VCaP (cell line): ENCODE results near the gene GLB1L.
"Not testable (repeated sequence)": the region's sequence is repeated elsewhere in the genome, so short reads cannot be mapped to it uniquely, and the experiment has no call there.

Experiments used
- H3K27ac ChIP-seq: fragments of 450-650 bp; 2 replicates; pipeline ENCODE4 v1.5.1; 2017
- TF ChIP-seq, protein P1 (sequence below): fragments of 450-650 bp; conservative IDR thresholded peaks from 2 replicates; pipeline ENCODE4 v1.5.1; 2017; ENCODE audit warnings: mild to moderate bottlenecking, moderate library complexity

GLB1L gene

DNA sequence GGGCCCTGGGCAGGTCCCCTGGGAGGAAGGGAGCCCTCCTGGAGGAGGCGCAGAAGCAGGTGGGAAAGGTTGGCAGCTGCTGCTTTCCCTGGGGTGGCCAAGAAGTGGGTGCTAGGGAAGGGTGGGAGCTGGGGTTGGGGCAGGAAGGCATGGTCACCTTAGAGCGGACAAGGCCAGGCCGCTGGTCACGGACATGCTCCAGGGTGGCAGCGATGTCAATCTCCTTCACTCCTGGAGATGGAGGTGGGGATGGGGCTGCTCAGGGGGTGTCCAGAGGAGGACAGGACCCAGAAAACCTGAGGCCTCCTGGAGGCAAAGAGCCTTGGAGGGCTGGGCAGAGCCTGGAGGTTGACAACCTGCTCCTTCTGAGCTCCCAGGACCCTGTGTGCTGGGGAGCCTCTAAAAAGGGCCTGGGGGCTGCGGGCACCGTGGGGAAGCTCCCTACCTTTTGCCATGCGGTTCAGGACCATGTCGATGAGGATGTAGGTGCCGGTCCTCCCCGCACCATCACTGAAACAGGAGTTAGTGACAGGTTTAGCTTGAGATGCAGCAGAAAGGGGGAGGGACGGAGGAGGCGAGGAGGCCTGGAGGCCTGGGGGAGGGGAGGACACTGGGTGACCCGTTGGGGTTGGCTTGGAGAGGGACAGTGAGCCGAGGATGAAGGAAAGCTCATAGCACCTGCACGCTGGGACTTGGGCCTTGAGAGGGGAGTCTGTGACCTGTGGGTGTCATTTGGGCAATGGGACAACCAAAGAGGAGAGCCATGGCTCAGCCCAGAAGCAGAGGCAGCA is 45.3 kb upstream of the GLB1L start:
- TF ChIP-seq, protein P1, sequence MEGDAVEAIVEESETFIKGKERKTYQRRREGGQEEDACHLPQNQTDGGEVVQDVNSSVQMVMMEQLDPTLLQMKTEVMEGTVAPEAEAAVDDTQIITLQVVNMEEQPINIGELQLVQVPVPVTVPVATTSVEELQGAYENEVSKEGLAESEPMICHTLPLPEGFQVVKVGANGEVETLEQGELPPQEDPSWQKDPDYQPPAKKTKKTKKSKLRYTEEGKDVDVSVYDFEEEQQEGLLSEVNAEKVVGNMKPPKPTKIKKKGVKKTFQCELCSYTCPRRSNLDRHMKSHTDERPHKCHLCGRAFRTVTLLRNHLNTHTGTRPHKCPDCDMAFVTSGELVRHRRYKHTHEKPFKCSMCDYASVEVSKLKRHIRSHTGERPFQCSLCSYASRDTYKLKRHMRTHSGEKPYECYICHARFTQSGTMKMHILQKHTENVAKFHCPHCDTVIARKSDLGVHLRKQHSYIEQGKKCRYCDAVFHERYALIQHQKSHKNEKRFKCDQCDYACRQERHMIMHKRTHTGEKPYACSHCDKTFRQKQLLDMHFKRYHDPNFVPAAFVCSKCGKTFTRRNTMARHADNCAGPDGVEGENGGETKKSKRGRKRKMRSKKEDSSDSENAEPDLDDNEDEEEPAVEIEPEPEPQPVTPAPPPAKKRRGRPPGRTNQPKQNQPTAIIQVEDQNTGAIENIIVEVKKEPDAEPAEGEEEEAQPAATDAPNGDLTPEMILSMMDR: no peak
- no peak overlapping the region for H3K27ac ChIP-seq

- no peak overlapping the region for H3K27ac ChIP-seq
- TF ChIP-seq, protein P1: no peak
Measured at GRCh38 chr2:219289537-219290361, 44.5 kb upstream of the GLB1L start.

GRCh38 chr2:219289195-219289536 is 43.9 kb upstream of the GLB1L start:
- H3K27ac ChIP-seq: no peak overlapping the region
- TF ChIP-seq, protein P1: no peak

DNA sequence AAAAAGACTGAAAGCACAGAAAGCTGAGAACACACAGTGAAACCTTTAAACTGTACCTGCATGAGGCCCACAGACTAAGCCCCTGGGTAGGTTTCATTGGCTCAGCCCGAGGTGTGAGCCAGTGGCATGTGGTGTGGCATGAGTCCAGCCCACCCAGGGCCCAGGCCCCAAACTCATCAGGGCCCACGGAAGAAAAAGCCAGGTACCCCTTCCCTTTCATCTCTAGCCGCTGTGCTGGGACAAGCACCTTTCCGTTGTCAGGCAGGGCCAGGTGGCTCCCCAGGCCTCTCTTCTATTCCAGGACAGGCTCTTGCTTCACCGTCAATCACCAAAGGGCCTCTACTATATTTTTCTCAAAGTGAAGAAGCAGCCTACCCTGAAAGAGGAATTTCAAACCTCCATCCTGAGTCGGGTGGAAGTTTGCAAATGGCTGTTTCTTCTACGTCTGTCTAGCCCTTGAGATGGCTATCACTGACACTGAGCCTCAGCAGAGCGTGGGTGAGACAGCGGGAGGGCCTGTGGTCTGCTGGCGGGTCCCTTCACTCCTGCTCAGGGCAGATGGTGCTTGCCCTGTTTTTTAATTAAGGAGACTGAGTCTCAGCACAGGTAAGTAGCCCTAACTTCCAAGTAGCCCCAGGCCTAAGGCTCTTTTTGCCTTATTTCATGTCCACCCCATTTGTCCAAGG is 42.5 kb upstream of the GLB1L start:
- H3K27ac ChIP-seq: no peak overlapping the region
- TF ChIP-seq, protein P1: no peak

DNA sequence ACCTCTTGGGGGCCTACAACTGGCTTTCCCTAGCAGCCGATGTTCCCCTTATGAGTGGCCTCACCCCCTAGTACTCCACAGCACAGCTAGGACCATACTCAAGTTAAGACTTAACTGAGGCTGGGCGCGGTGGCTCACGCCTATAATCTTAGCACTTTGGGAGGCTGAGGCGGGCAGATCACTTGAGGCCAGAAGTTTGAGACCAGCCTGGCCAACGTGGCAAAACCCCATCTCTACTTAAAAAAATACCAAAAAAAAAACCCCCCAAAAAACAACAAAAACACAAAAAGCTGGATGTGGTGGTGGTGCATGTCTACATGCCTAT is 41.8 kb upstream of the GLB1L start:
- not testable (repeated sequence) for H3K27ac ChIP-seq

GRCh38 chr2:219286436-219287115 is 41.3 kb upstream of the GLB1L start:
- TF ChIP-seq, protein P1: no peak
- H3K27ac ChIP-seq: no peak overlapping the region

GRCh38 chr2:219285894-219286425 is 40.7 kb upstream of the GLB1L start:
- no peak overlapping the region for H3K27ac ChIP-seq
- TF ChIP-seq, protein P1: no peak
